ENCODE data around the gene ILF2.
A peak's percentile ranks its signal among the peaks of the same experiment; 100 is the strongest.
"Not testable (repeated sequence)": the region's sequence is repeated elsewhere in the genome, so short reads cannot be mapped to it uniquely, and the experiment has no call there.

ILF2 gene

DNA sequence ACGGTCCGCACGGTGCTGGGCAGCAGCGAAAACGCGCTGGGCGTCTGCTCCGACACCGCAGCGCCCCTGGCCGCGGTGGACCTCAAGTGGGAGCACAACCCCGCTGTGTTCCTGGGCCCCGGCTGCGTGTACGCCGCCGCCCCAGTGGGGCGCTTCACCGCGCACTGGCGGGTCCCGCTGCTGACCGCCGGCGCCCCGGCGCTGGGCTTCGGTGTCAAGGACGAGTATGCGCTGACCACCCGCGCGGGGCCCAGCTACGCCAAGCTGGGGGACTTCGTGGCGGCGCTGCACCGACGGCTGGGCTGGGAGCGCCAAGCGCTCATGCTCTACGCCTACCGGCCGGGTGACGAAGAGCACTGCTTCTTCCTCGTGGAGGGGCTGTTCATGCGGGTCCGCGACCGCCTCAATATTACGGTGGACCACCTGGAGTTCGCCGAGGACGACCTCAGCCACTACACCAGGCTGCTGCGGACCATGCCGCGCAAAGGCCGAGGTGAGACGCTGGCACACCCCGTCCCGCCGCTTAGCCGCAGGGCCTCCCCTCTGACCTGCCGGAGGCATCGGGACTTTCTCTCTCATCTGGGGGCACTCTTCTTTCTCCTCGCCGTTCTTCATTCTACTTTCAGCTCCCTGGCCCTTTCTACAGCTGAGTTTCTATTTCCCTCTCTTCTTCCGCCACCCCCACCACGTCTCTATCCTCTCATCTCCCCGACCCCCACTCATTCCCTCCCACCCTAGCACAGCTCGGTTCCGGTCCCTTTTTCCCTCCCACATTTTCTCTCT lies 8.7 kb upstream of the ILF2 start:
- DNase-seq = no peak

DNA sequence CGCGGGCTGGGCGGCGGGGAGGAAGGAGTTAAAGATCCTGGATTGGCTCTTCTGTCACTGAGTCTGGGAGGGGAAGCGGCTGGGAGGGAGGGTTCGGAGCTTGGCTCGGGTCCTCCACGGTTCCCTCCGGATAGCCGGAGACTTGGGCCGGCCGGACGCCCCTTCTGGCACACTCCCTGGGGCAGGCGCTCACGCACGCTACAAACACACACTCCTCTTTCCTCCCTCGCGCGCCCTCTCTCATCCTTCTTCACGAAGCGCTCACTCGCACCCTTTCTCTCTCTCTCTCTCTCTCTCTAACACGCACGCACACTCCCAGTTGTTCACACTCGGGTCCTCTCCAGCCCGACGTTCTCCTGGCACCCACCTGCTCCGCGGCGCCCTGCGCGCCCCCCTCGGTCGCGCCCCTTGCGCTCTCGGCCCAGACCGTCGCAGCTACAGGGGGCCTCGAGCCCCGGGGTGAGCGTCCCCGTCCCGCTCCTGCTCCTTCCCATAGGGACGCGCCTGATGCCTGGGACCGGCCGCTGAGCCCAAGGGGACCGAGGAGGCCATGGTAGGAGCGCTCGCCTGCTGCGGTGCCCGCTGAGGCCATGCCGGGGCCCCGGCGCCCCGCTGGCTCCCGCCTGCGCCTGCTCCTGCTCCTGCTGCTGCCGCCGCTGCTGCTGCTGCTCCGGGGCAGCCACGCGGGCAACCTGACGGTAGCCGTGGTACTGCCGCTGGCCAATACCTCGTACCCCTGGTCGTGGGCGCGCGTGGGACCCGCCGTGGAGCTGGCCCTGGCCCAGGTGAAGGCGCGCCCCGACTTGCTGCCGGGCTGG lies 7.9 kb upstream of the ILF2 start, which contains the start of gene NPR1:
TSS of gene NPR1 (plus strand) at position 170 of the 818 bp plus-strand sequence. CDS start at position 591, 421 bp downstream.
- DNase-seq = no peak

DNA sequence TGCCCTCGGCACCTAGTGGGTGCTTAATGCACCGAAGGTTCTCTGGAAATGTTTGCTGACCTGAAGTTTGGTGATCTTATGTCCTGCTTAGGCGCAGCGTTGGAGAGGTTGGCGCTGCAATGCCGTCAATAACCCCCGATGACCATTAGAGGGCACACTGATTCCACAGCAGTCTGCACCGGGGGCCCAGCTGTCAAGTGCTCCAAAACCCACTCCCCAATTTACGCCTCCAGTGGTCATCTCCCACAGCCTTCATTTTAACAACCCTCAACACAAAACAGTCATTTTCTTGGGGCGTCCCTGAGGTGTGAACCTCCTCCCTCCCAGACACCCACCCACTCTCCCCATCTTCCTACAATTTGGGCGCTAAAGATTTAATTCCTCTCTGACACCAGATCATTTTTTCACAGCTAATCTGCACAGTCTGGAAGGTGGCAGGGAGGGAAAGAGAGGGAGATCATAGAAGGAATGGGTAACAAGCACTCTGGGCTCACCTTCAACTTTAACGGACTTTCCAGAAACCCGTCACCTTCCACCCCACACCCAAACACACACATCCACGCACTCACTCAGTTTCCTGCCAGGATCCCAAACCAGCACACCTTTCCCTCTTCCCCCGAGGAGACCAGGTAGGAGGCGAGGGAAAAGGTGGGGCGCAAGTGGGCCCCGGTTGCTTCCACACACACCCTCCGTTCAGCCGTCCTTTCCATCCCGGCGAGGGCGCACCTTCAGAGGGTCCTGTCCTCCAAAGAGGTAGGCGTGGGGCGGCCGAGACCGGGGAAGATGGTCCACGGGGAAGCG lies 7.1 kb upstream of the ILF2 start:
- no peak for DNase-seq

DNA sequence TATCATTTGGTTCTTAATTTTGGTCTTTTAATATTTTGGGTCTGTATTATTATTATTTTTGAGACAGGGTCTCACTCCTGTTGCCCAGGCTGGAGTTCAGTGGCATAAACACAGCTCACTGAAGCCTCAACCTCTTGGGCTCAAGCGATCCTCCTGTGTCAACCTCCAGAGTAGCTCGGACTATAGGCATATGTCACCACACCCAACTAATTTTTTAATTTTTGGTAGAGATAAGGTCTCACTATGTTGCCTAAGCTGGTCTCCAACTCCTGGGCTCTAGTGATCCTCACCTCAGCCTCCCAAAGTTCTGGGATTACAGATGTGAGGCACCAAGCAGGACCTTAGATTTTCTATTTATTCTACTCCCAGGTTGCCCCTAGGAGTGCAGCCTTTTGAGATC lies 2.7 kb upstream of the ILF2 start:
- no peak for DNase-seq

DNA sequence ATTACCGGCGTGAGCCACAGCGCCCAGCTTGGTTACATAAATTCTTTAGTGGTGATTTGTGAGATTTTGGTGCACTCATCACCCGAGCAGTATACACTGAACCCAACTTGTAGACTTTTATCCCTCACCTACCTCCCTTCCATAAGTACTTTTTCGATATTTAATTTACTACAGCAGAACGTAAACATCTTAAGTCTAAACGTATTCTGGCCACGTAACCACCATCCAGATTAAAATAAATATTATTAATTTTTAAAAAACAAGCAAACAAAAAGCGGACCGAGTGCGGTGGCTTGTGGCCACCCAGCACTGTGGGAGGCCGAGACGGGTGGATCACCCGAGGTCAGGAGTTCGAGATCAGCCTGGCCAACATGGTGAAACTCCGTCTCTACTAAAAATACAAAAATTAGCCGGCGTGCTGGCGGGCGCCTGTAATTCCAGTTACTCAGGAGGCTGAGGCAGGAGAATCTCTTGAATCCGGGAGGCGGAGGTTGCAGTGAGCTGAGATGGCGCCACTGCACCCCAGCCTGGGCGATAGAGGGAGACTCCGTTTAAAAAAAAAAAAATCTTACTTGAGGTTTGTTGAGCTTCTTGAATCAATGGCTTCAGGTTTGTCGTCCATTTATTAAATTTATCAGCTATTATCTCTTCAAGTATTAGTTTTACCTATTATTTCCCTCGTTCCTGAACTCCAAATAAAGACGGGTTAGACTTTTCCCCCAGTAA lies 998 bp upstream of the ILF2 start:
- DNase-seq = not testable (repeated sequence)

DNA sequence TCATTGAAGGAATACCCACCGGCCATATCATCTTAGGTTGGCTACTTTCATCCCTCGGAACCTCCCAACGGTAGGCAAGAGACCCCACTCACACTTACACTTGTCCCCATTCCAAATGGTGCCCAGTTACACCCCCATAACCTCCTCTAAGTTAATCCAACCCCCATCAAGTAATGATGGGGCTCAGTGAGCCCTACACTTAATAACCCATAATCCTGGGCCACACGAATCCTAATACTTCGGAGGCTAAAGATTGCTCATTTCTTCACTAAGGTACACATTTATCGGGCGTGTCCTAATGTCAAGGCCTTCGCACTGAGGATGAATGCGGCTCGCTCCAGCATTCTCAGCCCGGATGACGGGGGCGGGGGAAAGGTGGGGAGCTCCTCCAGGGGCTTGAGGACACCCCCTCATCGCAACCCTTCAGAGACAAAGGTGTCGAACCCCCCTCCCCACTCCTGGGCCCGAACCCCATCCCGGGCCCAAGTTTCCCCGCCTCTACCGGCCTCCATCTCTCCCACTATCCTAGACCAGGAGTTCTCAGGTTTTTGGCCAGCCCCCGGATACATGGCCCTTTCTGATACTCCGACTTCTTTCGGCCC lies 435 bp downstream of the ILF2 start:
- DNase-seq = no peak

DNA sequence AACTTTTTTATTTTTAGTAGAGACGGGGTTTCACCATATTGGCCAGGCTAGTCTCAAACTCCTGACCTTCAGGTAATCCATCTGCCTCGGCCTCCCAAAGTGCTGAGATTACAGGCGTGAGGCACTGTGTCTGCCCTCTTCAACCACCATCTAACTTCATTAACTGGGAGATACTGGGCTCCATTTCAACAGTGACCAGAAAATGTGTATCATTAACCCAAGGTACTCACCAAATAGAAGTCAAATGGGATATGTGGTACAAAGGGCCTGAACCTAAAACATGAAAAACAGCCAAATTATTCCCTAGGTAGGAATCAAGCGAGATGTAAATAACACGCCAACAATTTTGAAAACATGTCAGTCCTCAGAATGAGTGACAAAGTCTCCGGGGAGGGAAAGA lies 1.2 kb downstream of the ILF2 start:
- no peak for DNase-seq

DNA sequence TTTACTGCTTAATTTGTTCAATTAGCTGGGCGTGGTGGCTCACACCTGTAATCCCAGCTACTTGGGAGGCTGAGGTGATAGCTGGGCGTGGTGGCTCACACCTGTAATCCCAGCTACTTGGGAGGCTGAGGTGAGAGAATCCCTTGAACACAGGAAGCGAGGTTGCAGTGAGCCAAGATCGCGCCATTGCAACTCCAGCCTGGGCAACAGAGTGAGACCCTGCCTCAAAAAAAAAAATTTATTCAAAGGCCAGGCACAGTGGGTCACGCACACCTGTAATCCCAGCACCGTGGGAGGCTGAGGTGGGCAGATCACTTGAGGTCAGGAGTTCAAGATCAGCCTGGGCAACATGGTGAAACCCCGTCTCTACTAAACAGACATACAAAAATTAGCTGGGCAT lies 2.1 kb downstream of the ILF2 start:
- not testable (repeated sequence) for DNase-seq

DNA sequence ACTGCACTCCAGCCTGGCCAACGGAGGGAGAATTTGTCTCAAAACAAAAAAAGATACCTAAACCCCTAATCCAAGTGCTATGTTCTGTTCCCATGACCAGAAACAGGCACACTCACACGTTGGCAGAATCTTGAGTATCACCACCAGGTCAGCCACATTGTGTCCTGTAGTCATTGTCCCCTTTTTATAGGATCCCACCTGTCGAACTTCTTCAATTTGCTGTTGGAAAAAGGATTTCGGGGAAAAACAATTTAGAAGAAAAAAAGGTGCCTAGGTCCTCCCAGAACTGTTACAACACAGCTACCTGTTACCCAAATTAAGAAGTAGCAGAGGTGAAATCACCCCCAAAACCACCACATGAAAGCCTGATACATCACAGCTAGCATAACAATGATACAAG lies 3.4 kb downstream of the ILF2 start:
- DNase-seq = no peak

DNA sequence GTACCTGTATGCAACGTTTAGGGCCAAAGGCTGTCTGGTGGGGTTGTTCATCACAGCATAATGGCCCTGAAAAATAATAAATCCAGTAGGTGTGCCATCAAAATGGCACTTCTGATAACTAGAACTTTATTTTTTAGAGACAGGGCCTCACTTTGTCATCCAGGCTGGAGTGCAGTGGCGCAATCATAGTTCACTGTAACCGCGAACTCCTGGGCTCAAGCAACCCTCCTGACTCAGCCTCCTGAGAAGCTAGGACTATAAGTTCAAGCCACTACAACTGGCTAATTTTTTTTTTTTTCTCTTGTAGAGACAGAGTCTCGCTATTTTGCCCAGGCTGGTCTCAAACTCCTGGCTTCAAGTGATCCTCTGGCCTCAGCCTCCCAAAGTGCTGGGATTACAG lies 7.6 kb downstream of the ILF2 start:
- DNase-seq = no peak

DNA sequence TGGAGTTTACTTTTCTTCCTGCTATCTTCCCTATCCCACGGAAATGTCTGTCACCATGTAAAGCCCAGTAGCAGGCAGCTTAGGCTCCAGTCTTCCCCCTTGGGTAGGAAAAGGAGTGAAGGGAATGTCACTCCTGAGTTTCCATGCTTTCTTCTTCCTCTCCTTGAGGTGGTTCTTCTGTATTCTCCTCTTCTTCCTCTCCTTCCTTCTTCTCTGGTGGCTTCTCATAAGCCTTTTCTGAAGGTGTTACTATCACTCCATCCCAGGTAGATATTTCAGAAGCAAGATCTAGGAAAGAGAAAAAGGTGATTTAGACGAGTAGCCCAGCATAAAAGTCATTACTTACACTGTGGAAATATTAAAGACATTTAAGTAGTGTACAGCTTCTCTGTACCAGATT lies 8.5 kb downstream of the ILF2 start:
- no peak for DNase-seq

DNA sequence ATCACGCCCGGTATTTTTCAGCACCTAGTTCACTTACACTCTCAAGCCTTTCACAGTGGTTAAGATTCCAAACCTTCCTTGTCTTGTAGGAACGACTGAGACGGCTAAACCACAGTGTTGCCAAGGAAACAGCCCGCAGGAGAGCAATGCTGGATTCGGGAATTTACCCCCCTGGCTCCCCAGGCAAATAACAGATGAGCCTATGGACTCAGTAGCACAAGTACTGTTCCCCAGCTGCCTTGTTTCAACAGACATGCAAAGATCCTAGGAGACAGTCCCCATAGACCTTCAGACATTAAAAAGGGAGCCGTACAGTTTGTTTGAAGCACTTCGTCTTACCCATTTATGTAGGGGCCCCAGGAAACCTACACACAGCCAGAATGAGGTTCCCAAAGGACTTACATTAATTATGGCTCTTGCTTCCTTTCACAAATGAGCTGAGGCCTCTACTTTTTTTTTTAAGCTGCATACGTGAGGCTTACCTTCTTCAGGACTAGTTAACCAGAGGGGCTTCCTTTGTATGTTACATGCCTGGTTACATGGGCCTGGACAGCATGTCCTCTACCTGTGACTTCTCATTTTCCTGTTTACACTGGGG lies 9.6 kb downstream of the ILF2 start:
- DNase-seq = no peak

DNA sequence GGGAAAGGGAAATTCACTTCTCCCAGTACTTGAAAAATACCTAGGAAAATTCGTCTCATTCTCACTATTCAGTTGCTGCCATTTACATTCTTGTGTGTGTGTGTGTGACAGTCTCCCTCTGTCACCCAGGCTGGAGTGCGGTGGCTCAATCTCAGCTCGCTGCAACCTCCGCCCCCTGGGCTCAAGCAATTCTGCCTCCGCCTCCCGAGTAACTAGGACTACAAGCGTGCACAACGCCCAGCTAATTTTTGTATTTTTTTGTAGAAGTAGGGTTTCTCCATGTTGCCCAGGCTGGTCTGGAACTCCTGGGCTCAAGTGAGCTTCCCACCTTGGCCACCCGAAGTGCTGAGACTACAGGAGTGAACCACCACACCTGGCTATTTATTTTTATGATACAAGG lies 11.1 kb downstream of the ILF2 start:
- no peak for DNase-seq

DNA sequence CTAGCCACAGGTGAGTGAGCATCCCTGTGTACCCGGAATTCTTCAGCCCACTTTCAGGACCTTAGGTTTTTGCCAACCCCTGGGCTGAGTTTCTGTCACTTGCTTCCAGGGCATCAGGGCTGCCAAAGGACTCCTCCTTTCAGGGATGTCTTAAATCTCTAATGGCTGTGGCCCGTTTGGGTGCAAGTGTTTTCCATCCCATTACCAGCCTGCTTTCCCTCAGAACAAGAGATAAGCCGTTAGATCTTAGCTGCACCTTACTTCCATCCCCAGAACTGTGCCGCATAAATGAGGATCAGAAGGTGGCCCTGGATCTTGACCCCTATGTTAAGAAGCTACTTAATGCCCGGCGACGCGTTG lies 11.6 kb downstream of the ILF2 start:
- no peak for DNase-seq

DNA sequence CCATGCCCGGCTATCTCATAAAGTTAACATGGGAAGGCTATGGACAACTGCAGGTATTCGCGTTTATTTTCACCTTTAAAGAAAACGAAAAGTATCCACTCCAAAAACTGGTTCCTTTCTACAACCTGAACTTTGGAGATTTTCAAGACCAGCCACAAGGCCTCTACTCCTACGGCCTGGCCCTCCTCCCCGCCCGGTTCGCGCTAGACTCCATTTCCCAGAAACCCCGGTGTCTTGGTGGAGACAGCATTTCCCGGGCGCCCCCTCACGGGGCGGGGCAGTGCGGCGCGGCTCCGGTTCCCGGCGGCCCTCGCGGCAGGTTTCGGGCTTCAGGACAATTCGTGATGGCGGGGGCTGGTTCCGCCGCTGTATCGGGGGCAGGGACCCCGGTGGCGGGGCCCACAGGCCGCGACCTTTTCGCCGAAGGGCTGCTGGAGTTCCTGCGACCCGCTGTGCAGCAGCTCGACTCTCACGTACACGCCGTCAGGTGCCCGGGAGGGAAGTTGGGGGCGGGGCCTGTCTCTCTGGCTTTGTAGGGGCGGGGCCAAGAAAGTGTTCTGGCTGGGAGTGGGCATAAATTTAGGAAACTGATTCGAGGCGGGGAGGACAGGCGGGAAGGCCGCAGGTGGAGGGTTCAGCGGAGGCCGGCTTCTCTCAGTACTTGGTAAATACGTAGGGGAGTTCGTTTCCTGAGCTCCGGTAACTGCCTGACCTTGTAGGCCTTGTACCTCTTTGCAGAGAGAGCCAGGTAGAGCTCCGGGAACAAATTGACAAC lies 12.2 kb downstream of the ILF2 start, which contains the start of gene SNAPIN:
TSS of gene SNAPIN (plus strand) at position 304 of the 775 bp plus-strand sequence. CDS start at position 345, 41 bp downstream.
- DNase-seq = peak; percentile 71

DNA sequence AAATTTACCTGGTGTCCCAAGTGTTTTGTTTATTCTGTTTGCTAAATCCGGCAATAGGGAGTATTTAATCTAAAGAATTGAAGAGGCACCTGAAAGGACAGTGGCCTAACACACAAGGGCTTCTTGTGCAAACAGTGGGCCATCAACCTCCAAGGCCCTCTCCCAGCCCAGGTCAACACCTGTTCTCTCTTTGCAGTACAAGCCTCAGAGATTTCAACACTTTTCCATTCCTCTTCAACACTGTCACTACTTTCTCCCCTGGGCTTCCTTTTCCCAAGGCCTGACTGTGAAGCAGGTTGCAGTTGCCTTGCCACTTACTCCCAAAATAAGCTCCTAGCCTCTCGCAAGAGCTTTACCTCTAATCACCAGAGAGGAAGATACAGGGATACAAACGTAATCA lies 15.5 kb downstream of the ILF2 start:
- DNase-seq = no peak

DNA sequence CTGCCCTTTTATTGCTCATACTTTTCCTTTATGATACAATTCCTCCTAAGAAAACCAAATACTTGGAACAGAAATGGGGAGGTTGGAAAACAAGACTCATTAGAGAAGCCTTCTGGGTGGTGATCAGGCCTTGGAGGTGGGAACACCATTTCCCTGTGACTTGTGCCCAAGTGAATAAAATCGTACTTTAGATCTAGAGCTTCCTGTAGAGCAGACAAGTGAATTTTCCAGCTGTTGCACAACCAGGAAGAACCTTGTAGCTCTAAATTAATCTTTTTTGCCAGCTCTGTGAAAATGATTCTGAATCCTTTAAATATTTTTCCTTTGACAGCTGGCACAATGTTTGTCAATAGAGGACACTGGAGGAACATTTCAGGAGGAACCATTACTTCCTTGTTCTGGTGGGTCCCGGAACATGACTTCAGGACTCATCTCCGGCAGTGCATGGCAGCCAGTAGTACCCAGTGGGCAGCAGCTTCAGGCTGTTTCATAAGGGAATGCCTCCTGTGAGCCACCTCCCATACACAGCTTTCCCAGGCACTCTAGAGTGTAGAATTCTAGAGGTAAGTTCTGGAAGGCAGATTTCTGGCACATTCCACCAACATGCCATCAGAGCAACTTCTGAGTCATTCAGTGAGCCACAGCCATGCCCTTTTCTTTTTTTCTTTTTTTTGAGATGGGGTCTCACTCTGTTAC lies 17.8 kb downstream of the ILF2 start:
- DNase-seq = no peak

DNA sequence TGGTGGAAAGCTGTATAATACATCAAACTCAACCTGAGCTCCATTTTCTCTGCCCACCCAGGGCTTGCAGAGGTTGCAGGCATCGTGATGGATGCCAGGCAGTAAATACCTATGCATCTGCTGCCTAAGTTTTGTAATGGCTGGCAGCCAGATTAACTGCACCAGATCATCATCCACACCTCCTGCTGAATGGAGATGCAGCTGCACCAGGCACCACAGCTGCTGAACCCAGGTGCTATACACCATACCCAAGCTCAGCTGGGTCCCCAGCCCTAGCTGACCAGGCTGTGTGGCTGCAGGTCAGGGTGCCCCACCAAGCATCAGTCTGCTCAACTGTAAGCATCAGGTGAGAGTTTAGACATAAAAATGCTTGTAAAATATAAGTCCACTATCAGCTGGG lies 19.0 kb downstream of the ILF2 start:
- no peak for DNase-seq

DNA sequence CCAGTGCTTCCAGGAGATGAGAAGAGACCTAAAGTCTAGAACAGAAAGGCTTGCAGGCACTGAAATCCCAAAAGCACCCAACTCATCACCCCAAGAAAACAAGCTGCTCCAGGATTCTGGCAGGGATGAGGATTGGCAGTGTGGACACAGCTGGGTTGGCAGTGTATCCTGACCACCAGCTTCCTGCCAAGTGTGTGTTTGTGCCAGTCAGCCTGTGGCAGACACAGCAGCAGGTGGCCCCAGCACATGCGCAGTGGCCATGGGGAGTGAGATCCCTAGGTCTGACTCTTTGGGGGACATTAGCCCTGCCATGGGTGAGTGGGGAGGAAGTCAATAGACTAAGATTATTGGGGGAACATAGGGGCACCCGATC lies 20.9 kb downstream of the ILF2 start:
- DNase-seq = no peak

DNA sequence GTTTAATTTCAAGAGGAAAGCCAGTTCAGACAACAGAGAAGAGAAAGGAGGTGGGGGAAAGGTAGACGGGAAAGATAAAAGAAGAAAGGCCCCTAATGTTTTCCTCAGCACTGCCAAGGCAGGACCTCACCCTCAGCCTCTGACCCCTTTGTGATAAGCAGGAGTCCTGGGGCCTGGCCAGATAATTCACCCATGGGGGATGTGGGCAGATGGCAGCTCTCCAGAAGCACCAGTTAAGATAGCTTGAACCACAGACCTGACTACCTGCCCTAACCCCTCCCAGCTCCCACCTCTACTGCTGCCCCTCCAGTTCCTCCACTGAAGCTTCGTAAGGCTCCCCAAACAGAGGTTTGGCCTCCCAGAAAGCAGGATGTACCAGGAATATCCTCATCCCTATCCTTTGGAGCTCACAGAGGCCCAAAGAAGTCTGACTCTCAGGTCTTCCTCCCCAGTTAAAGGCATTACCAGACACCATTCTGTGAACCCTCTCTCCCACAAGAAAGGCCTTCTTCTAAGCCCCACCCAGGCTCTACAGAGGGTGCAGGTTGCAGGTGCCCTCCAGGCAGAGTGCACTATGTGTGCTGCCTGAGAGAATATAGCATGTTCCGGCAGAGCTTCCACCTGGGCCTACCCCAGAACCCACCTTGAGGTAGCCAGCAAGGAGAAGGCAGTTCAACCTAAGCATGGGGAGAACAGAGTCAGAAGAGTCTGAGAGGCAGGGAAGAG lies 21.5 kb downstream of the ILF2 start:
- no peak for DNase-seq

All from GOT3 (cell line).